ENCODE data around the gene HGS. TPM values are rescaled to one million over a fixed set of nuclear protein-coding genes. Genes with fewer than 3 reads are reported as not detected.

HGS gene
- polyA plus RNA-seq, 3 donors = 19.3 to 200 (median 28.0) TPM

GRCh38 chr17:81741594-81742452 is 58.0 kb downstream of the HGS start:
- Histone ChIP-seq H3K4me1 (ENCODE audit: control insufficient read depth in 1 of 2, insufficient read depth in 2 of 2, low read length in 2 of 2) (no peaks in the 10 kb centered on the region), H3K27me3 (ENCODE audit: control insufficient read depth in 2 of 2, insufficient read depth in 2 of 2, low read length in 2 of 2) (peaks cover 0 to 18% of the 10 kb centered on the region in 2 donors), H2AFZ (ENCODE audit: insufficient read depth, low read depth, low read length, poor library complexity, severe bottlenecking) (no peak overlapping the region), H3K4me2 (replicated peaks; ENCODE audit: extremely low read depth, low read length, poor library complexity, severe bottlenecking) (no peak overlapping the region), H3K27ac (ENCODE audit: low read depth in 1 of 2, low read length in 2 of 2) (no peak overlapping the region), H3K9ac (ENCODE audit: insufficient read depth, low read length, poor library complexity, severe bottlenecking) (no peak overlapping the region), H3K4me3 (replicated peaks in 1 of 3; ENCODE audit: low read depth in 2 of 3, low read length in 3 of 3) (no peak overlapping the region), H3K36me3 (replicated peaks in 1 of 2; ENCODE audit: control insufficient read depth in 1 of 2, insufficient read depth in 2 of 2, low read length in 2 of 2) (no peaks in the 10 kb centered on the region), H3K9me3 (replicated peaks in 1 of 2; ENCODE audit: control insufficient read depth in 1 of 2, insufficient read depth in 1 of 2, low read length in 2 of 2) (no peaks in the 10 kb centered on the region), H3K79me2 (ENCODE audit: insufficient read depth, low read length) (no peaks in the 10 kb centered on the region), H4K20me1 (ENCODE audit: insufficient read depth, low read length) (no peaks in the 10 kb centered on the region)
- Mint-ChIP-seq H3K27me3 (ENCODE audit: low read depth in 3 of 3) (peaks cover 14 to 30% (median 25%) of the 10 kb centered on the region in 3 donors), H3K4me1 (peaks cover 2% of the 10 kb centered on the region), H3K36me3 (no peaks in the 10 kb centered on the region), H3K4me3 (peak overlapping the region in 1 of 2 donors; percentile 21), H3K9me3 (no peaks in the 10 kb centered on the region), H3K27ac (no peak overlapping the region)
- intact Hi-C loops (cut with micrococcal nuclease) = no loop called here
- DNase-seq = no peak
- no peak for TF ChIP-seq CTCF (IDR thresholded peaks at IDR 0.05)
- WGBS (ENCODE audit: insufficient coverage) = 76% methylated on average over 26 of the region's 26 CpGs

Small RNAs within 50 kb of the gene (small RNA-seq; reads per million reads assigned to genes)
- gene MIR6786 (ENCODE audit: insufficient read length, low read depth) = not detected

Other genes with a start within 250 kb of the HGS start
- 1,000 to 10,000 TPM; 1,133 to 3,195 (median 1,620) TPM for gene ACTG1, start 171.2 kb upstream of the HGS start, polyA plus RNA-seq
- under 1 TPM in 1 of 3 donors, not detected in 2; 0.07 TPM for gene FSCN2, start 155.6 kb upstream of the HGS start, polyA plus RNA-seq
- 10 to 100 TPM; 10.3 to 37.6 (median 13.9) TPM for gene FAAP100, start 131.7 kb upstream of the HGS start, polyA plus RNA-seq
- gene NPLOC4, start 46.9 kb upstream of the HGS start, polyA plus RNA-seq = 100 to 1,000 TPM in 2 of 3 donors, 10 to 100 TPM in 1; 92.1 to 112 (median 106) TPM
- not detected for gene TSPAN10, start 46.8 kb upstream of the HGS start, polyA plus RNA-seq
- 10 to 100 TPM in 2 of 3 donors, 1 to 10 TPM in 1; 8.9 to 12.0 (median 11.5) TPM for gene PDE6G, start 27.5 kb upstream of the HGS start, polyA plus RNA-seq
- gene OXLD1, start 17.4 kb upstream of the HGS start, polyA plus RNA-seq = 10 to 100 TPM; 46.0 to 61.1 (median 51.8) TPM
- 1 to 10 TPM; 2.4 to 8.8 (median 3.6) TPM for gene CCDC137, start 17.3 kb upstream of the HGS start, polyA plus RNA-seq
- gene ARL16, start 214 bp upstream of the HGS start, polyA plus RNA-seq = 10 to 100 TPM; 17.6 to 43.0 (median 28.7) TPM
- 10 to 100 TPM; 21.2 to 57.0 (median 38.3) TPM for gene MRPL12, start 19.4 kb downstream of the HGS start, polyA plus RNA-seq
- 1 to 10 TPM; 1.8 to 2.3 (median 1.9) TPM for gene SLC25A10, start 28.3 kb downstream of the HGS start, polyA plus RNA-seq
- gene GCGR, start 120.1 kb downstream of the HGS start, polyA plus RNA-seq = not detected
- gene MCRIP1, start 149.3 kb downstream of the HGS start, polyA plus RNA-seq = 10 to 100 TPM; 48.4 to 63.0 (median 48.5) TPM
- gene PPP1R27, start 151.0 kb downstream of the HGS start, polyA plus RNA-seq = 1 to 10 TPM in 1 of 3 donors, under 1 TPM in 2; 0.22 to 1.5 (median 0.33) TPM
- gene P4HB, start 176.5 kb downstream of the HGS start, polyA plus RNA-seq = 100 to 1,000 TPM; 108 to 297 (median 291) TPM
- 100 to 1,000 TPM in 1 of 3 donors, 10 to 100 TPM in 2; 86.3 to 477 (median 97.2) TPM for gene ARHGDIA, start 187.3 kb downstream of the HGS start, polyA plus RNA-seq
- gene ALYREF, start 207.6 kb downstream of the HGS start, polyA plus RNA-seq = 10 to 100 TPM; 20.2 to 98.1 (median 57.3) TPM
- gene ANAPC11, start 207.7 kb downstream of the HGS start, polyA plus RNA-seq = 100 to 1,000 TPM; 184 to 512 (median 397) TPM
- under 1 TPM in 2 of 3 donors, not detected in 1; 0.08 to 0.16 TPM for gene NPB, start 218.2 kb downstream of the HGS start, polyA plus RNA-seq
- 10 to 100 TPM; 10.7 to 14.5 (median 11.0) TPM for gene PCYT2, start 227.4 kb downstream of the HGS start, polyA plus RNA-seq
- gene SIRT7, start 234.2 kb downstream of the HGS start, polyA plus RNA-seq = 10 to 100 TPM; 22.5 to 73.5 (median 23.7) TPM
- gene MAFG, start 243.7 kb downstream of the HGS start, polyA plus RNA-seq = 10 to 100 TPM in 1 of 3 donors, 1 to 10 TPM in 2; 7.4 to 66.0 (median 7.6) TPM